WTC11 (cell line): Measurements from ENCODE around the gene MSH3. TPM values are rescaled to one million over a fixed set of nuclear protein-coding genes. Genes with fewer than 3 reads are reported as not detected.

Experiments
- ATAC-seq: fragments of 200-7000 bp; cut with Tn5 transposase; 2 replicates; pipeline ENCODE4 v1.10.0; 2021; ENCODE audit warnings: mild to moderate bottlenecking, moderate library complexity
- CTCF ChIA-PET: fragments of 300-600 bp; sonication (Branson Sonifier 250); formaldehyde crosslinking; loops from one replicate; lab custom pipeline; 2021; ENCODE audit warnings: antibody characterized with exemption; lab: Charles Lee
- POLR2A ChIA-PET: fragments of 350-600 bp; sonication (Branson Sonifier 250); formaldehyde crosslinking; loops from one replicate; lab custom pipeline; 2021; ENCODE audit warnings: antibody characterized with exemption; lab: Charles Lee
- DNase-seq: peaks from one replicate; pipeline ENCODE4 v3.0.0; 2021; ENCODE audit warnings: low spot score
- H3K27ac Mint-ChIP-seq: 2 replicates; pipeline ENCODE4 v1.8.0; 2021; ENCODE audit warnings: mixed read lengths
- H3K27me3 Mint-ChIP-seq: 2 replicates; pipeline ENCODE4 v1.8.0; 2021; ENCODE audit warnings: low read depth, mild to moderate bottlenecking, moderate library complexity, mixed read lengths
- H3K36me3 Mint-ChIP-seq: 2 replicates; pipeline ENCODE4 v1.8.0; 2021; ENCODE audit warnings: mixed read lengths
- H3K4me1 Mint-ChIP-seq: 2 replicates; pipeline ENCODE4 v1.8.0; 2022; ENCODE audit warnings: mixed read lengths
- H3K4me3 Mint-ChIP-seq: 2 replicates; pipeline ENCODE4 v1.8.0; 2021; ENCODE audit warnings: mild to moderate bottlenecking, moderate library complexity, mixed read lengths
- H3K9me3 Mint-ChIP-seq: 2 replicates; pipeline ENCODE4 v1.8.0; 2021; ENCODE audit warnings: mixed read lengths
- AR ChIP-seq: fragments of 250-450 bp; sonication (Bioruptor Pico); IDR thresholded peaks from 2 replicates; pipeline ENCODE4 v1.9.0; 2021; ENCODE audit warnings: mild to moderate bottlenecking
- CREM ChIP-seq: sonication (generic); formaldehyde crosslinking; IDR thresholded peaks from 2 replicates; pipeline ENCODE4 v1.8.1; 2022; ENCODE audit warnings: mild to moderate bottlenecking, missing genetic modification reagents, moderate library complexity
- EMX1 ChIP-seq: fragments of 250-450 bp; sonication (Bioruptor Pico); IDR thresholded peaks from 2 replicates; pipeline ENCODE4 v1.8.0; 2021; ENCODE audit warnings: mild to moderate bottlenecking
- ERG ChIP-seq: fragments of 250-450 bp; sonication (Bioruptor Pico); IDR thresholded peaks from 2 replicates; pipeline ENCODE4 v1.8.0; 2021; ENCODE audit warnings: mild to moderate bottlenecking
- JUN ChIP-seq: sonication (generic); formaldehyde crosslinking; IDR thresholded peaks from 2 replicates; pipeline ENCODE4 v1.8.0; 2023; ENCODE audit warnings: mild to moderate bottlenecking, missing genetic modification reagents
- NFATC4 ChIP-seq: fragments of 250-450 bp; sonication (Bioruptor Pico); IDR thresholded peaks from 2 replicates; pipeline ENCODE4 v1.9.0; 2021; ENCODE audit warnings: mild to moderate bottlenecking
- NR2C2 ChIP-seq: sonication (generic); formaldehyde crosslinking; IDR thresholded peaks from 2 replicates; pipeline ENCODE4 v1.8.0; 2022; ENCODE audit warnings: mild to moderate bottlenecking, missing genetic modification reagents
- NR3C1 ChIP-seq: sonication (generic); formaldehyde crosslinking; conservative IDR thresholded peaks from 2 replicates; pipeline ENCODE4 v1.8.1; 2023; ENCODE audit warnings: low read depth, mild to moderate bottlenecking, missing genetic modification reagents
- PRRX2 ChIP-seq: fragments of 250-450 bp; sonication (Bioruptor Pico); IDR thresholded peaks from 2 replicates; pipeline ENCODE4 v1.8.0; 2021; ENCODE audit warnings: mild to moderate bottlenecking
- TP53 ChIP-seq: sonication (generic); formaldehyde crosslinking; IDR thresholded peaks from 2 replicates; pipeline ENCODE4 v1.8.1; 2023; ENCODE audit warnings: mild to moderate bottlenecking, missing genetic modification reagents
- USF1 ChIP-seq: sonication (generic); formaldehyde crosslinking; IDR thresholded peaks from 2 replicates; pipeline ENCODE4 v1.8.0; 2022; ENCODE audit warnings: mild to moderate bottlenecking, missing genetic modification reagents
- ZBTB21 ChIP-seq: sonication (generic); formaldehyde crosslinking; IDR thresholded peaks from 2 replicates; pipeline ENCODE4 v1.8.1; 2023; ENCODE audit warnings: mild to moderate bottlenecking, missing genetic modification reagents, borderline replicate concordance
- ZBTB43 ChIP-seq: sonication (generic); formaldehyde crosslinking; IDR thresholded peaks from 2 replicates; pipeline ENCODE4 v1.8.1; 2023; ENCODE audit warnings: mild to moderate bottlenecking, missing genetic modification reagents
- ZNF121 ChIP-seq: sonication (generic); formaldehyde crosslinking; IDR thresholded peaks from 2 replicates; pipeline ENCODE4 v1.8.0; 2023; ENCODE audit warnings: missing genetic modification reagents
- ZNF219 ChIP-seq: sonication (generic); formaldehyde crosslinking; IDR thresholded peaks from 2 replicates; pipeline ENCODE4 v1.8.0; 2023; ENCODE audit warnings: missing genetic modification reagents, mild to moderate bottlenecking, borderline replicate concordance
- ZNF396 ChIP-seq: fragments of 250-450 bp; sonication (Bioruptor Pico); IDR thresholded peaks from 2 replicates; pipeline ENCODE4 v1.8.0; 2021; ENCODE audit warnings: mild to moderate bottlenecking, moderate library complexity, borderline replicate concordance
- ZNF425 ChIP-seq: fragments of 250-450 bp; sonication (Bioruptor Pico); conservative IDR thresholded peaks from 2 replicates; pipeline ENCODE4 v1.9.0; 2021; ENCODE audit warnings: mild to moderate bottlenecking
- ZNF512 ChIP-seq: sonication (generic); formaldehyde crosslinking; IDR thresholded peaks from 2 replicates; pipeline ENCODE4 v1.8.1; 2022; ENCODE audit warnings: missing genetic modification reagents, borderline replicate concordance
- total RNA-seq: library from RNA; stranded (reverse); gene quantifications from 3 replicates; pipeline ENCODE4 v1.2.3, GENCODE V29; 2021

Gene MSH3
- total RNA-seq, 1 experiment from 2014 or later = 14.6 TPM

- ChIA-PET CTCF (no interaction called here), POLR2A (no interaction called here)
- ATAC-seq (no peak), DNase-seq (no peak)
- TF ChIP-seq ZNF512 (CRISPR knock-in tag) (no peak), ZNF396 (CRISPR knock-in tag) (no peak), ERG (CRISPR knock-in tag) (no peak), ZNF425 (no peak), AR (CRISPR knock-in tag) (no peak), EMX1 (CRISPR knock-in tag) (no peak), CREM (no peak), ZNF121 (CRISPR knock-in tag) (no peak), TP53 (CRISPR knock-in tag) (no peak)
- peaks cover 60% of the 10 kb centered on the region for H3K36me3 Mint-ChIP-seq
- H3K4me3 Mint-ChIP-seq = no peak overlapping the region
- no peaks in the 10 kb centered on the region for H3K27me3 Mint-ChIP-seq
- no peak overlapping the region for H3K27ac Mint-ChIP-seq
- H3K4me1 Mint-ChIP-seq = peaks cover 6% of the 10 kb centered on the region; the same call in 1 of the 2 replicates
- H3K9me3 Mint-ChIP-seq = peaks cover 50% of the 10 kb centered on the region
These were observed 199.0 kb downstream of the MSH3 start for GRCh38 chr5:80853413-80853812.

- no peak overlapping the region for H3K27ac Mint-ChIP-seq
- ATAC-seq = no peak
- H3K27me3 Mint-ChIP-seq = no peaks in the 10 kb centered on the region
- no peak for DNase-seq
- POLR2A ChIA-PET = no interaction called here
- peaks cover 48% of the 10 kb centered on the region for H3K36me3 Mint-ChIP-seq
- H3K9me3 Mint-ChIP-seq = peaks cover 42% of the 10 kb centered on the region
- CTCF ChIA-PET = no interaction called here
- H3K4me1 Mint-ChIP-seq = peaks cover 6% of the 10 kb centered on the region; the same call in 1 of the 2 replicates
- H3K4me3 Mint-ChIP-seq = no peak overlapping the region
- TF ChIP-seq NR2C2 = no peak
- TF ChIP-seq ZNF425 = no peak
- TF ChIP-seq ZBTB43 (CRISPR knock-in tag) = no peak
- no peak for TF ChIP-seq USF1 (CRISPR knock-in tag)
- TF ChIP-seq JUN = no peak
- no peak for TF ChIP-seq ZNF219 (CRISPR knock-in tag)
- no peak for TF ChIP-seq ZBTB21
- no peak for TF ChIP-seq NFATC4 (CRISPR knock-in tag)
- no peak for TF ChIP-seq NR3C1
- TF ChIP-seq PRRX2 = no peak
These were observed 200.1 kb downstream of the MSH3 start for GRCh38 chr5:80854583-80854982.
